SW480 (cell line): ENCODE measurements around the gene ZNF225.
"Not testable (repeated sequence)": the region's sequence is repeated elsewhere in the genome, so short reads cannot be mapped to it uniquely, and the experiment has no call there.

ENCODE experiments used
- DNase-seq: peaks from one replicate; pipeline ENCODE4 v3.0.0-alpha.2; 2016; ENCODE audit warnings: low spot score

ZNF225 gene

DNA sequence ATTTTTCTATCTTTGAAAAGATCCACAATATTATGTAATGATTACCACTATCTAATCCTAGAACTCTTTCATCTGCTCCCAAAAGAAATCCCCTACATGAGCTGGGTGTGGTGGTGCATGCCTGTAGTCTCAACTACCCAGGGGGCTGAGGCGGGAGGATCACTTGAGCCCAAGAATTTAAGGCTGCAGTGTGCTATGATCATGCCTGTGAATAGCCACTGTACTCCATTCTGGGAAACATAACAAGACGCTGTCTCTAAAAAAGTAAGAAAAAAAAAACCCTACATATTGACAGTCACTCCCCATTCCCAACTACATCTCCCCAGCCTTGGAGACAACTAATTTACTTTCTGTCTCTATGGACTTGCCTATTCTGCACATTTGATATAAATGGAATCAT, 50.6 kb downstream of the ZNF225 start:
- DNase-seq: no peak

DNA sequence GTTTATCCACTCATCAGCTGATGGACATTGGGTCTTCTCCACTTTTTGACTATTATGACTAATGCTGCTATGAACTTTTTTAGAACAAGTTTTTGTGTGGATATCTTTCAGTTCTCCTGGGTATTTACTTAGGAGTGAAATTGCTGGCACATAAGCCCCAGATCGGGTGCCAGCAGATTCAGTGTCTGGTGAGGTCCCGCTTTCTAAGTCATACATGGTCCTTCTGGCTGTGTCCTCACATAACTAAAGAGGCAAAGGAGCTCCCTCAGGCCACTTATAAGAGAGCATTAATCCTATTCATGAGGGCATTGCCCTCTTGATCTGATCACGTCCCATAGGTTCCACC, 51.1 kb downstream of the ZNF225 start:
- no peak for DNase-seq

DNA sequence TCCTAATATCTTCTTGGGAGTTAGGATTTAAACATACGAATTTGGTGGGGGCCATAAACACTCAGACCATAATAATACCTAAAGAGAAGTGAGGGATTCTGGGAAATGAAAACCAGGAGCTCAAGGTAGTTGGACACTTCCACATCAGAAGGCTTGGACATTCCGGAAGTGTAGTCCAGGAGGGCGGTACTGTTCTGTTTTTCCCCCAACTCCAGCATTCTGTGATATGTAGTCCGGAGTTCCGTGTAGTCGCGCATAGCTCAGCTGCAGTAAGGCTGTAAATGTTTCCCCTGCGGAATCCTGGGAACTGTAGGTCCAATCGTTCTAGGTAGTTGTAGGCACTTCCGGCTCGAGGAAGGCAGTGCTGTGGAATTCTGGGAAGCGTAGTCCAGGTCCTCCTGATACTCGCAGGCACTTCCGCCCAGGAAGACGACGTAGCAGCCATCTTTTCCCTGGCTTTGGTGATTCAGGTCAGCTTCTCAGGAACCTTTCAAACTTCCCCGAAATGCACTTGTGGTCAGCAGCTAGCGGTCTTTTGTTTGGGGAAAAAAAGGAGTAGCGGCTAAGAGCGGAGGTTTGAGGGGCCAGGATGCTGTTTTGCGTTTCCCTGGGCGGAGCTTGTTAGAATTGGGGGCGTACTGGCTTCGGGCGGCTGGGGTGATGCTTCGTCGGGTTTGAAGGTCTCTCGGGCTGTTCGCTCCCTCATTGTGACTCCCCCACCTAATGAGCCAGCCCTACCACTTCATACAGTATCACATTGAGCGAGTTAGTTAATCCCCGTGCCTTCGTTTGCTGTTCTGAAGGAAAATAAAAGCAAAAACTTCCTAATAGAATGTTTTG, 51.7 kb downstream of the ZNF225 start, which contains the start of gene ZNF226:
Gene ZNF226 (plus strand): TSS at position 428 of the 840 bp plus-strand sequence. CDS start 4,981 bp downstream, outside the sequence.
- peak; percentile 100 for DNase-seq

DNA sequence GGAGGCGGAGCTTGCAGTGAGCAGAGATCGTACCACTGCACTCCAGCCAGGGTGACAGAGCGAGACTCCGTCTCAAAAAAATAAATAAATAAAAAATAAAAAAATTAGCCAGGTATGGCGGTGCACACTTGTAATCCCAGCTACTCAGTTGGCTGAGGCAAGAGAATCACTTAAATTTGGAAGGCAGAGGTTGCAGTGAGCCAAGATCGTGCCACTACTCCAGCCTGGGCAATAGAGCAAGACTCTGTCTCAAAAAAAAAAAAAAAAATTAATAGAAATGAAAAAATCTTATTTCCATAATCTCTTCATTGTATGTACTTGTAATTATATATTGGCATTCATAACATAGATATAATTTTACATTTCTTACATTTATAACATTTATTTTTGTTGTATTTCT, 57.5 kb downstream of the ZNF225 start:
- not testable (repeated sequence) for DNase-seq

GRCh38 chr19:44176590-44176989, 63.4 kb downstream of the ZNF225 start:
- no peak for DNase-seq

DNA sequence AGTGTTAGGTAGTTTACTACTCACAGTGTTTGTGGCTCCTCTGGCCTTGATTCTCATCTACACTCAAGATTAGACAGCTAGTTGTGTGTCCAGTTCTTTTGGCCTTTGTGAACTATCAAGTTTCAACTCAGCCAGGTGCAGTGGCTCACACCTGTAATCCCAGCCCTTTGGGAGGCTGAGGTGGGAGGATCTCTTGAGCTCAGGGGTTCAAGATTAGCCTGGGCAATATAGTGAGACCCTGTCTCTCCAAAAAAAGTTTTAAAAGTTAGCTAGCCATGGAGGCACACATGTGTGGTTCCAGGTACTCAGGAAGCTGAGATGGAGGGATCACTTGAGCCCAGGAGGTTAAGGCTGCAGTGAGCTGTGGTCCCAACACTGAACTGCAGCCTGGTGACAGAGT, 67.8 kb downstream of the ZNF225 start:
- no peak for DNase-seq

GRCh38 chr19:44182145-44182544, 68.9 kb downstream of the ZNF225 start:
- no peak for DNase-seq
